PC-9 (cell line): ENCODE measurements around the gene TGFB2. TPM values are rescaled to one million over a fixed set of nuclear protein-coding genes. Genes with fewer than 3 reads are reported as not detected.

ENCODE experiments used
- BruUV-seq: library from RNA; stranded (reverse); fragments of 400-500 nt; replicated peaks from 2 replicates; lab custom pipeline; 2021; lab: Mats Ljungman, UMichigan
- CTCF ChIA-PET: fragments of 300-600 bp; sonication (Branson Sonifier 250); formaldehyde crosslinking; loops from one replicate; lab custom pipeline; 2022; ENCODE audit warnings: antibody characterized with exemption; lab: Charles Lee
- POLR2A ChIA-PET: fragments of 300-600 bp; sonication (Branson Sonifier 250); formaldehyde crosslinking; loops from one replicate; lab custom pipeline; 2022; ENCODE audit warnings: antibody characterized with exemption; ENCODE audit not compliant: unreplicated experiment; lab: Charles Lee
- DNase-seq, 2 experiments: peaks; one replicate each; pipeline versions ENCODE4 v3.0.0 to v3.0.0-alpha.2; 2015 to 2022; ENCODE audit warnings: mixed read lengths in 1 of 2
- H2AFZ ChIP-seq: fragments of 200-600 bp; sonication (generic); 2 replicates; pipeline ENCODE4 v1.8.1; 2017; ENCODE audit warnings: antibody characterized with exemption
- H3F3A ChIP-seq: fragments of 200-600 bp; sonication (generic); 2 replicates; pipeline ENCODE4 v1.8.1; 2017; ENCODE audit warnings: antibody characterized with exemption, mild to moderate bottlenecking, low read depth; ENCODE audit not compliant: insufficient read depth
- H3K27ac ChIP-seq: fragments of 200-600 bp; sonication (generic); 2 replicates; pipeline ENCODE4 v1.6.1; 2016; ENCODE audit warnings: mixed run types
- H3K27me3 ChIP-seq: fragments of 200-600 bp; sonication (generic); 2 replicates; pipeline ENCODE4 v1.6.1; 2016; ENCODE audit warnings: low read depth, mixed run types; ENCODE audit not compliant: insufficient read depth
- H3K36me3 ChIP-seq: fragments of 200-600 bp; sonication (generic); 2 replicates; pipeline ENCODE4 v1.6.1; 2016; ENCODE audit warnings: low read depth, mixed run types
- H3K4me1 ChIP-seq: fragments of 200-600 bp; sonication (generic); replicated peaks from 2 replicates; pipeline ENCODE4 v1.6.1; 2016; ENCODE audit warnings: mixed run types; ENCODE audit not compliant: insufficient read depth
- H3K4me2 ChIP-seq: fragments of 200-600 bp; sonication (generic); 2 replicates; pipeline ENCODE4 v1.6.1; 2017; ENCODE audit warnings: mixed run types
- H3K4me3 ChIP-seq: fragments of 200-600 bp; sonication (generic); 2 replicates; pipeline ENCODE4 v1.6.1; 2016; ENCODE audit warnings: mixed run types
- H3K79me2 ChIP-seq: fragments of 200-600 bp; sonication (generic); 2 replicates; pipeline ENCODE4 v1.6.1; 2017; ENCODE audit warnings: low read depth, mixed run types
- H3K9me2 ChIP-seq: fragments of 200-600 bp; sonication (generic); 2 replicates; pipeline ENCODE4 v1.8.1; 2017; ENCODE audit warnings: mild to moderate bottlenecking; ENCODE audit not compliant: insufficient read depth
- H3K9me3 ChIP-seq: fragments of 200-600 bp; sonication (generic); 2 replicates; pipeline ENCODE4 v1.8.1; 2016; ENCODE audit warnings: low read depth; ENCODE audit not compliant: insufficient read depth
- H4K20me1 ChIP-seq: fragments of 200-600 bp; sonication (generic); 2 replicates; pipeline ENCODE4 v1.8.1; 2017; ENCODE audit not compliant: insufficient read depth
- EZH2 ChIP-seq: fragments of 200-600 bp; sonication (generic); IDR thresholded peaks from 2 replicates; pipeline ENCODE4 v1.8.0; 2017; ENCODE audit warnings: antibody characterized with exemption, low read depth
- intact Hi-C: fragments of 100-400 bp; cut with micrococcal nuclease; formaldehyde crosslinking; loops from one replicate; pipeline ENCODE4 v1.10.0; 2022; ENCODE audit not compliant: unreplicated experiment
- total RNA-seq: library from RNA; stranded (reverse); gene quantifications from 2 replicates; pipeline ENCODE4 v1.2.3, GENCODE V29; 2021
- TF ChIP-seq, protein P1 (sequence below): fragments of 200-600 bp; sonication (generic); conservative IDR thresholded peaks from 2 replicates; pipeline ENCODE4 v1.6.1; 2017; ENCODE audit warnings: mixed run types, antibody characterized with exemption, mild to moderate bottlenecking, moderate library complexity

The TGFB2 gene
- total RNA-seq, 1 experiment from 2014 or later = 74.3 TPM

DNA sequence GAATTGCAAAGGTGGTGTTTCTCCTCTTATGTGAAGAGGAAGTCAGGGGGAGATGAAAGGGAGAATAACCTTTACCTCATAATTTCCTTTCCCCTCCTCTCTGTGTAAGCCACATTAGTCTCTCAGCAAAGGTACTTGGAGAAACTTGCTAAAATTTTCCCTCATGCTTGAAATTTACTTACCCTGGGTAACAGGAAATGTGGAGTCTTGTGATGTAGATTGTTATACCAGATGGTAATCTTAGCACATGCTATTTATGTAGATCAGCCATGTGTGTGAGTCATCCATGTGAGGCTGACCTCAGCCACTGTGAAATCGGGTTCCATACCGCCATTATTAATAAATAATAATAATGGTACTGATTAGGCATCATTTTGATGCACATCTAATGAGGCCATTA is 128.4 kb downstream of the TGFB2 start:
- Histone ChIP-seq H3K4me2 (no peak overlapping the region), H3K27ac (no peak overlapping the region), H2AFZ (no peak overlapping the region), H3F3A (peaks cover 7% of the 10 kb centered on the region; the same call in 1 of the 2 replicates), H3K27me3 (no peaks in the 10 kb centered on the region), H3K9me3 (peaks cover 18% of the 10 kb centered on the region), H3K4me1 (peaks cover 13% of the 10 kb centered on the region; the same call in 1 of the 2 replicates), H3K79me2 (no peaks in the 10 kb centered on the region), H3K4me3 (no peak overlapping the region), H3K9me2 (no peaks in the 10 kb centered on the region), H4K20me1 (no peaks in the 10 kb centered on the region), H3K36me3 (no peaks in the 10 kb centered on the region)
- no TSS peak for BruUV-seq
- TF ChIP-seq, protein P1, sequence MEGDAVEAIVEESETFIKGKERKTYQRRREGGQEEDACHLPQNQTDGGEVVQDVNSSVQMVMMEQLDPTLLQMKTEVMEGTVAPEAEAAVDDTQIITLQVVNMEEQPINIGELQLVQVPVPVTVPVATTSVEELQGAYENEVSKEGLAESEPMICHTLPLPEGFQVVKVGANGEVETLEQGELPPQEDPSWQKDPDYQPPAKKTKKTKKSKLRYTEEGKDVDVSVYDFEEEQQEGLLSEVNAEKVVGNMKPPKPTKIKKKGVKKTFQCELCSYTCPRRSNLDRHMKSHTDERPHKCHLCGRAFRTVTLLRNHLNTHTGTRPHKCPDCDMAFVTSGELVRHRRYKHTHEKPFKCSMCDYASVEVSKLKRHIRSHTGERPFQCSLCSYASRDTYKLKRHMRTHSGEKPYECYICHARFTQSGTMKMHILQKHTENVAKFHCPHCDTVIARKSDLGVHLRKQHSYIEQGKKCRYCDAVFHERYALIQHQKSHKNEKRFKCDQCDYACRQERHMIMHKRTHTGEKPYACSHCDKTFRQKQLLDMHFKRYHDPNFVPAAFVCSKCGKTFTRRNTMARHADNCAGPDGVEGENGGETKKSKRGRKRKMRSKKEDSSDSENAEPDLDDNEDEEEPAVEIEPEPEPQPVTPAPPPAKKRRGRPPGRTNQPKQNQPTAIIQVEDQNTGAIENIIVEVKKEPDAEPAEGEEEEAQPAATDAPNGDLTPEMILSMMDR = no peak
- TF ChIP-seq EZH2 = no peak
- ChIA-PET CTCF (no interaction called here), POLR2A (no interaction called here)
- intact Hi-C loops = no loop called here
- DNase-seq = no peak

DNA sequence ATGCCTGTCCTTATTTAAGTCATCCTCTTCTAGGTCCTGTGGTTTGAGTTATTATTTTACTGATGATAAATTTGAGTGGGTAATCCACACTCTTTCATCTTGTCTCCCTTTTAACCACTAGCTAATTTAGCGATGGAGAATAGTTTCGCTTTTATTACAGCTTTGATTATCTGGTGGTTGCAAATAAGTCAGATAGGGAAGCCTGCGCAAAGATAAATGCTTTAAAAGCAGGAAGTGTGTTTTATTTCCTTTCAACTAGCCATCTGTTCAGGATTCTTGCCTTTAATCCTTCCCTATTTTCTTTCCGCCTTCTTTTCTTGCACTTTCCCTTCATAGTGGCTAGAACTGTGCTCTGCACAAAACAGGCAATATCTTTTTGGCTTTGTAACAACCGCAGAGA is 129.0 kb downstream of the TGFB2 start:
- ChIA-PET CTCF (no interaction called here), POLR2A (no interaction called here)
- H3F3A ChIP-seq = peaks cover 7% of the 10 kb centered on the region; the same call in 1 of the 2 replicates
- H3K36me3 ChIP-seq = no peaks in the 10 kb centered on the region
- intact Hi-C loops = no loop called here
- no peak overlapping the region for H2AFZ ChIP-seq
- no peak overlapping the region for H3K27ac ChIP-seq
- H4K20me1 ChIP-seq = no peaks in the 10 kb centered on the region
- H3K9me2 ChIP-seq = no peaks in the 10 kb centered on the region
- no peak overlapping the region for H3K4me3 ChIP-seq
- no TSS peak for BruUV-seq
- no peaks in the 10 kb centered on the region for H3K27me3 ChIP-seq
- H3K9me3 ChIP-seq = peaks cover 14% of the 10 kb centered on the region; the same call in 1 of the 2 replicates
- TF ChIP-seq, protein P1 = no peak
- TF ChIP-seq EZH2 = no peak
- no peaks in the 10 kb centered on the region for H3K79me2 ChIP-seq
- H3K4me1 ChIP-seq = peaks cover 13% of the 10 kb centered on the region; the same call in 1 of the 2 replicates
- no peak overlapping the region for H3K4me2 ChIP-seq
- DNase-seq = no peak

DNA sequence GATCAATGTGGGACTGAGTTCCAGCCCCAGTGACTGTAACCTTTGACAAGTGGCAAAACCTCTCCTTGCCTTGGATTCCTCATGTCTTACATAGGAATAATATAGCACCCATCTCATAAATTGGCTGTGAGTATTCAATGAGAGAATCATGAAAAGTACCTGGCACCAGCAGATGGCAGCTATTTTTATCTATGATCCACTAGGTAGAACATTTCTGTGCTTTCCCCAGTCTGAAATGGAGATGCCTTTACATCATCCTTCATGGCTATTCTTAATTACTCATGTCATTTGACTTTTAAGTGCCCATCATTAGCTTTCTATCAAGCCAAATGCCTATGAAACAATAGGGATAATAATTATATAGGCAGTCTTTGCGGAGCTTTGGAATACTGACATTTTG is 130.1 kb downstream of the TGFB2 start:
- ChIA-PET CTCF (no interaction called here), POLR2A (interaction anchor here (0.5 to 0.7 kb wide), 4 partner anchors 9 to 1011 kb away, joined by 3 to 8 read pairs (median 4); no protein-coding TSS in a partner anchor)
- Histone ChIP-seq H3K9me3 (peaks cover 24% of the 10 kb centered on the region; the same call in 1 of the 2 replicates), H3K79me2 (no peaks in the 10 kb centered on the region), H3K4me3 (no peak overlapping the region), H3K9me2 (no peaks in the 10 kb centered on the region), H2AFZ (no peak overlapping the region), H4K20me1 (no peaks in the 10 kb centered on the region), H3K36me3 (no peaks in the 10 kb centered on the region), H3K4me1 (peaks cover 22% of the 10 kb centered on the region), H3K27me3 (no peaks in the 10 kb centered on the region), H3K4me2 (no peak overlapping the region), H3K27ac (no peak overlapping the region), H3F3A (peaks cover 11% of the 10 kb centered on the region; the same call in 1 of the 2 replicates)
- intact Hi-C loops = no loop called here
- no peak for DNase-seq
- TF ChIP-seq EZH2 = no peak
- TF ChIP-seq, protein P1 = no peak
- BruUV-seq = no TSS peak
